Peyer's patch (tissue), 4 donors: ENCODE measurements around the gene NOL4L. TPM values are rescaled to one million over a fixed set of nuclear protein-coding genes. Genes with fewer than 3 reads are reported as not detected.

Source experiments
- DNase-seq, 3 donors: peaks; one replicate each; pipeline ENCODE4 v3.0.0-alpha.2; 2017 to 2019
- H3K27ac ChIP-seq, 4 donors: fragments of 200-600 bp; sonication (generic); one replicate each; pipeline ENCODE4 v1.5.1; 2016 to 2019
- H3K27me3 ChIP-seq, 2 donors: fragments of 200-600 bp; sonication (generic); one replicate each; pipeline ENCODE4 v1.5.1; 2019
- H3K36me3 ChIP-seq, 3 donors: fragments of 200-600 bp; sonication (generic); one replicate each; pipeline ENCODE4 v1.5.1; 2016 to 2019
- H3K4me1 ChIP-seq, 4 donors: fragments of 200-600 bp; sonication (generic); one replicate each; pipeline ENCODE4 v1.5.1; 2016 to 2019
- H3K4me3 ChIP-seq, 4 donors: fragments of 200-600 bp; sonication (generic); 1 replicate in 3 of 4; 2 replicates in 1 of 4; pipeline ENCODE4 v1.5.1; 2016 to 2019; ENCODE audit warnings: mild to moderate bottlenecking in 1 of 4
- H3K9me3 ChIP-seq, 4 donors: fragments of 200-600 bp; sonication (generic); one replicate each; pipeline ENCODE4 v1.5.1; 2016 to 2019; ENCODE audit warnings: mild to moderate bottlenecking in 1 of 4
- CTCF ChIP-seq, 6 experiments: fragments of 450-650 bp in 4 of 6; fragments of 200-600 bp in 2 of 6; sonication (generic) in 1 of 6; IDR thresholded peaks; one replicate each; pipeline ENCODE4 v1.5.1; 2017 to 2019; ENCODE audit warnings: antibody characterized with exemption in 6 of 6, mild to moderate bottlenecking in 3 of 6, moderate library complexity in 1 of 6
- POLR2A ChIP-seq, 2 donors: fragments of 450-650 bp; IDR thresholded peaks; one replicate each; pipeline ENCODE4 v1.5.1; 2017; ENCODE audit warnings: antibody characterized with exemption in 2 of 2, mild to moderate bottlenecking in 2 of 2, moderate library complexity in 2 of 2
- total RNA-seq, 4 donors: library from RNA; depleted of rRNA; stranded (reverse); fragments of >200 nt; gene quantifications; one replicate each; pipeline ENCODE4 v1.1.0, GENCODE V29; 2016

The NOL4L gene
- total RNA-seq, 4 donors from 2014 or later, result 44.6 to 134 (median 109) TPM

DNA sequence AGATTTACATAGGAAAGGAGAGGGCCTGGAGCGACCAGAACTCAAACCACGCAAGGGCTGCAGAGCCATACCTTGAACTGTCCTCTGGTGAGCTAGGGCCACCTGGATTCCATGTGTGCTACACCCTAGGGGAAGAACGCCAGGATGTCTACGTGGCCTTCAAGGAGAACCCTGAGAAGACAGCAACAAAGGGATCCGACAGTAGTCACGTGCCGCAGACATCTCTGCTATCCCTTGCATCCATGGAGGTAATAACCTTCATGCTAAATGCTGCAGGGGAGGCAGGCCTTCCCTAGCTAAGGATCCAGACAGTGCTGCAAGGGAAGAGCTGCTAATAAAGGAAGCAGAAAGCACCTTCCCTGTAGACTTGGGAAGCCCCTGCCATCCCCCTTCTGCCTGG is 52.9 kb downstream of the NOL4L start:
- Histone ChIP-seq H3K36me3 (no peaks in the 10 kb centered on the region), H3K27ac (no peak overlapping the region), H3K4me3 (no peak overlapping the region), H3K4me1 (peaks cover 0 to 18% (median 8%) of the 10 kb centered on the region in 4 donors), H3K27me3 (no peaks in the 10 kb centered on the region), H3K9me3 (no peaks in the 10 kb centered on the region)
- TF ChIP-seq POLR2A (IDR thresholded peaks at IDR 0.05), result no peak
- no peak for TF ChIP-seq CTCF (IDR thresholded peaks at IDR 0.05)
- no peak for DNase-seq

DNA sequence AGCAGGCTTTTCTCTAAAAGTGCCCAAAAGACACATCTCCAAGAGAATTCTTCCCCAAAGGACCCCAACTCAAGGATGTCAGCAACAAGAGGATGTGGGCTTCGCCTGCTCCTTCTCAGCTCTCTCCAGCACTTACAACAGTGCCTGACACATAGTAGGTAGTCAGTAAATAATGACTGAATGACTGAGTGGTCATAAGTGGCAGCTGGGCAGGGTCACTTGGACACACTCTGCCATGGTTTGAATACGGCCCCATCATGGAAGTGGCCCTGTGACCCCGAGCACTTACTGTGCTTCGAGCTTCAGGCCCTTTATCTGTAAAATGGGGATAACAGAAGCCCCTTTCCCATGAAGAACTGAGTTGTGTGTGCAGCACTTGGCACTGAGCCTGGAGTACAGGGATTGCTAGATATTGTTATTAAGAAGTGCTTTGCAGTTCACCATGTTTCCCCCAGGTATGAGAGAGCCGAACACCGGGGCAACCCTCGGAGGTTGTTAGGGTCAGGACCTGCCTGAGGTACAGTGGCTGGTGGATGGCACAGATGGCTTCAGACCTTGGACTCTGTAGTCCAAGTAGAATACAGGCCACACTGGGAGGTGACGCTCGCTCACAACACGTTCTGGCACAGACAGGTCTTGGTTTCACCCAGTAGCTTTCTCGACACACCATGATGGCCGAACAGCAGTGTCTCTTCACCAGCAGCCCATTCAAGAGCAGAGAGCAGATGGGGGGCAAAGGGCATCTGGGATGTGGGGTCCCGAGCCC is 56.0 kb downstream of the NOL4L start:
- no peaks in the 10 kb centered on the region for H3K4me1 ChIP-seq
- no peak for DNase-seq
- TF ChIP-seq CTCF (IDR thresholded peaks at IDR 0.05) (no peak), POLR2A (IDR thresholded peaks at IDR 0.05) (no peak)
- no peak overlapping the region for H3K27ac ChIP-seq
- no peaks in the 10 kb centered on the region for H3K27me3 ChIP-seq
- H3K4me3 ChIP-seq, result no peak overlapping the region
- no peaks in the 10 kb centered on the region for H3K9me3 ChIP-seq
- no peaks in the 10 kb centered on the region for H3K36me3 ChIP-seq

GRCh38 chr20:32528171-32528891 is 56.8 kb downstream of the NOL4L start:
- no peaks in the 10 kb centered on the region for H3K27me3 ChIP-seq
- no peak overlapping the region for H3K4me3 ChIP-seq
- no peaks in the 10 kb centered on the region for H3K9me3 ChIP-seq
- H3K4me1 ChIP-seq, result no peaks in the 10 kb centered on the region
- TF ChIP-seq POLR2A (IDR thresholded peaks at IDR 0.05), result no peak
- no peak for TF ChIP-seq CTCF (IDR thresholded peaks at IDR 0.05)
- no peak for DNase-seq
- no peaks in the 10 kb centered on the region for H3K36me3 ChIP-seq
- no peak overlapping the region for H3K27ac ChIP-seq

GRCh38 chr20:32527447-32528055 is 57.6 kb downstream of the NOL4L start:
- no peak overlapping the region for H3K27ac ChIP-seq
- H3K4me1 ChIP-seq, result peaks cover 0 to 6% (median 2%) of the 10 kb centered on the region in 4 donors
- no peaks in the 10 kb centered on the region for H3K27me3 ChIP-seq
- no peaks in the 10 kb centered on the region for H3K36me3 ChIP-seq
- H3K9me3 ChIP-seq, result no peaks in the 10 kb centered on the region
- no peak for DNase-seq
- no peak overlapping the region for H3K4me3 ChIP-seq
- TF ChIP-seq CTCF (IDR thresholded peaks at IDR 0.05), result no peak
- TF ChIP-seq POLR2A (IDR thresholded peaks at IDR 0.05), result no peak

GRCh38 chr20:32527052-32527446 is 58.1 kb downstream of the NOL4L start:
- no peaks in the 10 kb centered on the region for H3K9me3 ChIP-seq
- H3K27ac ChIP-seq, result no peak overlapping the region
- no peak overlapping the region for H3K4me3 ChIP-seq
- H3K36me3 ChIP-seq, result no peaks in the 10 kb centered on the region
- no peak for DNase-seq
- H3K27me3 ChIP-seq, result no peaks in the 10 kb centered on the region
- peaks cover 0 to 9% (median 3%) of the 10 kb centered on the region in 4 donors for H3K4me1 ChIP-seq
- TF ChIP-seq CTCF (IDR thresholded peaks at IDR 0.05) (no peak), POLR2A (IDR thresholded peaks at IDR 0.05) (no peak)
